Measurements from ENCODE around the gene MARCHF3. TPM values are rescaled to one million over a fixed set of nuclear protein-coding genes. Genes with fewer than 3 reads are reported as not detected.
A peak's percentile ranks its signal among the peaks of the same experiment; 100 is the strongest.
"Not testable (repeated sequence)": the region's sequence is repeated elsewhere in the genome, so short reads cannot be mapped to it uniquely, and the experiment has no call there.

Gene MARCHF3
- total RNA-seq, 1 donor from 2014 or later: 34.5 TPM

- TF ChIP-seq, protein P1, sequence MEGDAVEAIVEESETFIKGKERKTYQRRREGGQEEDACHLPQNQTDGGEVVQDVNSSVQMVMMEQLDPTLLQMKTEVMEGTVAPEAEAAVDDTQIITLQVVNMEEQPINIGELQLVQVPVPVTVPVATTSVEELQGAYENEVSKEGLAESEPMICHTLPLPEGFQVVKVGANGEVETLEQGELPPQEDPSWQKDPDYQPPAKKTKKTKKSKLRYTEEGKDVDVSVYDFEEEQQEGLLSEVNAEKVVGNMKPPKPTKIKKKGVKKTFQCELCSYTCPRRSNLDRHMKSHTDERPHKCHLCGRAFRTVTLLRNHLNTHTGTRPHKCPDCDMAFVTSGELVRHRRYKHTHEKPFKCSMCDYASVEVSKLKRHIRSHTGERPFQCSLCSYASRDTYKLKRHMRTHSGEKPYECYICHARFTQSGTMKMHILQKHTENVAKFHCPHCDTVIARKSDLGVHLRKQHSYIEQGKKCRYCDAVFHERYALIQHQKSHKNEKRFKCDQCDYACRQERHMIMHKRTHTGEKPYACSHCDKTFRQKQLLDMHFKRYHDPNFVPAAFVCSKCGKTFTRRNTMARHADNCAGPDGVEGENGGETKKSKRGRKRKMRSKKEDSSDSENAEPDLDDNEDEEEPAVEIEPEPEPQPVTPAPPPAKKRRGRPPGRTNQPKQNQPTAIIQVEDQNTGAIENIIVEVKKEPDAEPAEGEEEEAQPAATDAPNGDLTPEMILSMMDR (IDR thresholded peaks at IDR 0.05): peak; percentile 41
- no peak overlapping the region for H3K4me3 Mint-ChIP-seq (ENCODE audit: unreplicated experiment)
- peak overlapping the region; percentile 7 for H3K27ac Mint-ChIP-seq (ENCODE audit: unreplicated experiment)
- no peaks in the 10 kb centered on the region for H3K36me3 Mint-ChIP-seq (ENCODE audit: unreplicated experiment)
- no peaks in the 10 kb centered on the region for H3K9me3 Mint-ChIP-seq (ENCODE audit: unreplicated experiment)
- H3K27me3 Mint-ChIP-seq (ENCODE audit: unreplicated experiment): no peaks in the 10 kb centered on the region
- DNase-seq (ENCODE audit: extremely low spot score, unreplicated experiment): no peak
- H3K4me1 Mint-ChIP-seq (ENCODE audit: unreplicated experiment): peaks cover 33% of the 10 kb centered on the region
Measured at GRCh38 chr5:126846344-126846743, 184.0 kb downstream of the MARCHF3 start.

DNA sequence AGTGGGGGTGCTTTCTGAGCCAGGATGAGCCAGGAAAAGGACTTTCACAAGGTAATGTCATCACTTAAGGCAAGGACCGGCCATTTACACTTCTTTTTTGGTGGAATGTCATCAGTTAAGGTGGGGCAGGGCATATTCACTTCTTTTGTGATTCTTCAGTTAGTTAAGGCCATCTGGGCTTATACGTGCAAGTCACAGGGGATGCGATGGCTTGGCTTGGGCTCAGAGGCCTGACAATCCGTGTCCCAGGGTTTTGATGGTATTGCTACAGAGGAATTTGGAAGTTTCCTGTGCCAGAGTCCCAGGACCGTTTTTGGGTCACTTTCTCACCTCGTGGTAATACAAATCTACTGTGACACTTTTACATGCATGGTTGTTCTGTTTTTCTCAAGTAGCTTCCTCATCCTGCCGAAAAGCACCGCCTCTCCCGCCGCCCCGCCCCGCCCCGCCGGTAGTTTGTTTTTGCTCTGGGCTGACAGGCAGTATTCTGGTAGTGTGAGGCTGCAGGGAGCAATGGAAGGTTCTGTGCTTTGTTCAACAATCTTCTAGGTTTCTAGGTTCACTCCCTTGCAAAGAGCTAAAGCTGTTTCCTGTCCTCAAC lies 184.8 kb downstream of the MARCHF3 start:
- not testable (repeated sequence) for DNase-seq (ENCODE audit: extremely low spot score, unreplicated experiment); H3K27ac Mint-ChIP-seq (ENCODE audit: unreplicated experiment); H3K4me3 Mint-ChIP-seq (ENCODE audit: unreplicated experiment); H3K9me3 Mint-ChIP-seq (ENCODE audit: unreplicated experiment); H3K27me3 Mint-ChIP-seq (ENCODE audit: unreplicated experiment); H3K36me3 Mint-ChIP-seq (ENCODE audit: unreplicated experiment)
- H3K4me1 Mint-ChIP-seq (ENCODE audit: unreplicated experiment): peaks cover 33% of the 10 kb centered on the region

GRCh38 chr5:126843375-126843774 lies 187.0 kb downstream of the MARCHF3 start:
- H3K4me1 Mint-ChIP-seq (ENCODE audit: unreplicated experiment): peaks cover 36% of the 10 kb centered on the region
- not testable (repeated sequence) for H3K36me3 Mint-ChIP-seq (ENCODE audit: unreplicated experiment); H3K9me3 Mint-ChIP-seq (ENCODE audit: unreplicated experiment); DNase-seq (ENCODE audit: extremely low spot score, unreplicated experiment); H3K4me3 Mint-ChIP-seq (ENCODE audit: unreplicated experiment); H3K27me3 Mint-ChIP-seq (ENCODE audit: unreplicated experiment)
- H3K27ac Mint-ChIP-seq (ENCODE audit: unreplicated experiment): peak overlapping the region; percentile 21

DNA sequence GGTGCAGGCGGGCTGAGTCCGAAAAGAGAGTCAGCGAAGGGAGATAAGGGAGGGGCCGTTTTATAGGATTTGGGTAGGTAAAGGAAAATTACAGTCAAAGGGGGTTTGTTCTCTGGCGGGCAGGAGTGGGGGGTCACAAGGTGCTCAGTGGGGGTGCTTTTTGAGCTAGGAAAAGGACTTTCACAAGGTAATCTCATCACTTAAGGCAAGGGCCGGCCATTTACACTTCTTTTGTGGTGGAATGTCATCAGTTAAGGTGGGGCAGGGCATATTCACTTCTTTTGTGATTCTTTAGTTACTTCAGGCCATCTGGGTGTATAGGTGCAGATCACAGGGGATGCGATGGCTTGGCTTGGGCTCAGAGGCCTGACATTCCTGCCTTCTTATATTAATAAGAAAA lies 191.0 kb downstream of the MARCHF3 start:
- not testable (repeated sequence) for H3K36me3 Mint-ChIP-seq (ENCODE audit: unreplicated experiment); H3K4me3 Mint-ChIP-seq (ENCODE audit: unreplicated experiment); H3K4me1 Mint-ChIP-seq (ENCODE audit: unreplicated experiment); DNase-seq (ENCODE audit: extremely low spot score, unreplicated experiment); H3K27me3 Mint-ChIP-seq (ENCODE audit: unreplicated experiment); H3K27ac Mint-ChIP-seq (ENCODE audit: unreplicated experiment); H3K9me3 Mint-ChIP-seq (ENCODE audit: unreplicated experiment)

DNA sequence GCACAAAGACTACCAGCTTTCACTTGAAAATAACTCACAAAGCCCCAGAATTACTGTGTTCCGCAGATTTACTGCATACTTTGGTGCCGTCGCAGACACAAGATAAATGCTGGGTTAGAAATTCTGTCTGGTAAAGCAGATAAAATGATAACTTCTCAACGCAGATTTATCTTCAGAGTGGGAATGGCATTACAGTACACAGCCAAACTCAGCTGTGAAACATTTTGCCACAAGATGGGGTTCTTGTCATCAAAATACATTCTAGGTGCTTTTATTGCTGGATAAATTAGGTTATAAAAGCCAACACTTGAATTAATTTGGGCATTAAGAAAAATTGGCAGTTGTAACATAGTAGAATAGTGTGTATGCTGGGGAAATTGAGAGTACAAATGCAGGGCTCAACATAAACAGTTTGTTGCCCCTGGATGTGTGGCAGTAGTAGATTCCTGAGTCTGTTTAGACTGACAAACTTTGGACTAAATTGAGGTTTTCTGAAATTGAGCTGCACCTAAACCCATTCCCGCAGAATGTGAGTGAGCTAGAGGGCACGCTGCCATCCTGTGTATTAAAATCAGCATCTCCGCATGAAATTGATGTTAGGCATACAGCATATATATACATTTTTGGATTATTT lies 192.3 kb downstream of the MARCHF3 start:
- Mint-ChIP-seq H3K9me3 (ENCODE audit: unreplicated experiment) (no peaks in the 10 kb centered on the region), H3K36me3 (ENCODE audit: unreplicated experiment) (peaks cover 8% of the 10 kb centered on the region), H3K27me3 (ENCODE audit: unreplicated experiment) (no peaks in the 10 kb centered on the region), H3K4me1 (ENCODE audit: unreplicated experiment) (peaks cover 4% of the 10 kb centered on the region), H3K4me3 (ENCODE audit: unreplicated experiment) (no peak overlapping the region), H3K27ac (ENCODE audit: unreplicated experiment) (no peak overlapping the region)
- TF ChIP-seq, protein P1 (IDR thresholded peaks at IDR 0.05): peak; percentile 69
- no peak for DNase-seq (ENCODE audit: extremely low spot score, unreplicated experiment)

DNA sequence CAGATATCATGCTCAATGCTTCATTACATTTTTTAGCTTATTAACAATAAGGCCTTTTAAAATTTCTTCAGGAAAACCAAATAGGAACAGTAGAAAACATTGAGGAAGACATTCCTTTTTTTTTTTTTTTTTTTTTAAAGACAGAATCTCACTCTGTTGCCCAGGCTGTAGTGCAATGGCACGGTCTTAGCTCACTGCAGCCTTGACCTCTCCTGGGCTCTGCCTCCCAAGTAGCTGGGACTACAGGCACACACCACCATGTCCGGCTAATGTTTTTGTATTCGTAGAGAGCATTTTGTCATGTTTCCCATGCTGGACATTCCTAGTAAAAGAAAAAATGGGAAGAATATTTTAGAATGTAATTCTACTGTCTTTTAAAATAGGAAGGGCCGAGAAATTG lies 193.1 kb downstream of the MARCHF3 start:
- H3K9me3 Mint-ChIP-seq (ENCODE audit: unreplicated experiment): no peaks in the 10 kb centered on the region
- H3K36me3 Mint-ChIP-seq (ENCODE audit: unreplicated experiment): peaks cover 8% of the 10 kb centered on the region
- no peaks in the 10 kb centered on the region for H3K27me3 Mint-ChIP-seq (ENCODE audit: unreplicated experiment)
- peaks cover 4% of the 10 kb centered on the region for H3K4me1 Mint-ChIP-seq (ENCODE audit: unreplicated experiment)
- DNase-seq (ENCODE audit: extremely low spot score, unreplicated experiment): no peak
- no peak overlapping the region for H3K4me3 Mint-ChIP-seq (ENCODE audit: unreplicated experiment)
- no peak overlapping the region for H3K27ac Mint-ChIP-seq (ENCODE audit: unreplicated experiment)
- TF ChIP-seq, protein P1 (IDR thresholded peaks at IDR 0.05): no peak
